Measurements from ENCODE around the gene ZC3H12D. TPM values are rescaled to one million over a fixed set of nuclear protein-coding genes. Genes with fewer than 3 reads are reported as not detected.

ZC3H12D gene
- total and polyA plus RNA-seq, 2 of the 13 experiments (the other 11 are each of a cell fraction or from before 2014, with no cell fraction given), result 1.2 to 2.7 TPM

DNA sequence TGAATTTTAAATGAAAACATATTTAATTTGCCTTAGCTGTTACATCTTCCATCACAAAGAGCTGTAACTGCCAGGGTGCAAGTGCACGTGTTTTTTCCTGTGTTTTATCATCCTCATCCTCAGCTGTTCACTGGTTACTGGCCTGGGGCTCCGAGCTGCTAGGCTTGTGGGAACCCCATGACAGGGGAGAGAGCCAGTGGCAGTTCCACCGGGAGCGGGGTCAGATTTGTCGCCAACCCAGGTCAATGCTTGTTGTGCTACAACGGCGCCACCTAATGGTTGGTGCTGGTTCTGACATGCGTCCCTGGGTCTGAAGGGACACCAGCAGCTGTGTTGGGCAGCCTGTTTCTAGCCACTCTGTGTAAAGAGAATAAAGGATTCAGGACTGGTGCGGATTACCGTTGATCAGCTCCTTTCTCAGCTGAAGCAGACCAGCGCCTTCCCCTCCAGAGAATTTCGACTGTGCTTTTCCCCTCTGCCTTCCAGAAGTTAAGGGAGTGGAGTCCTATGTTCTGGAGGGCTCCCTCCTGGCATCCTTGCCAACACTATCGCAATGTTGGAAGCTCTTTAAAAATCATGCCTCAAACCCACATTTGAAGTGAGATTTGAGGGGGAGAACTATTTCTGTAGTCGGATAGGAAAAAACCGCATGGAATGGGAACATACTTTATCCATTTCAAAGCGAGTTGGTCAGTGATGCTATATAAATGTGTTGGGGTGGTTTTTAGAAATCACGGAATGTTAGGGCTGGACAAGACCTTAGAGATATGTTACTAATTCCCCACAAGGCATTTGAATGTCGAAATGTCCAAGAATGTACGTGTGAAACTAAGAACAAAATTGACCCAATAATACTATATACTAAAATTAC lies 52.7 kb downstream of the ZC3H12D start (continued):
- TF ChIP-seq, protein P1, sequence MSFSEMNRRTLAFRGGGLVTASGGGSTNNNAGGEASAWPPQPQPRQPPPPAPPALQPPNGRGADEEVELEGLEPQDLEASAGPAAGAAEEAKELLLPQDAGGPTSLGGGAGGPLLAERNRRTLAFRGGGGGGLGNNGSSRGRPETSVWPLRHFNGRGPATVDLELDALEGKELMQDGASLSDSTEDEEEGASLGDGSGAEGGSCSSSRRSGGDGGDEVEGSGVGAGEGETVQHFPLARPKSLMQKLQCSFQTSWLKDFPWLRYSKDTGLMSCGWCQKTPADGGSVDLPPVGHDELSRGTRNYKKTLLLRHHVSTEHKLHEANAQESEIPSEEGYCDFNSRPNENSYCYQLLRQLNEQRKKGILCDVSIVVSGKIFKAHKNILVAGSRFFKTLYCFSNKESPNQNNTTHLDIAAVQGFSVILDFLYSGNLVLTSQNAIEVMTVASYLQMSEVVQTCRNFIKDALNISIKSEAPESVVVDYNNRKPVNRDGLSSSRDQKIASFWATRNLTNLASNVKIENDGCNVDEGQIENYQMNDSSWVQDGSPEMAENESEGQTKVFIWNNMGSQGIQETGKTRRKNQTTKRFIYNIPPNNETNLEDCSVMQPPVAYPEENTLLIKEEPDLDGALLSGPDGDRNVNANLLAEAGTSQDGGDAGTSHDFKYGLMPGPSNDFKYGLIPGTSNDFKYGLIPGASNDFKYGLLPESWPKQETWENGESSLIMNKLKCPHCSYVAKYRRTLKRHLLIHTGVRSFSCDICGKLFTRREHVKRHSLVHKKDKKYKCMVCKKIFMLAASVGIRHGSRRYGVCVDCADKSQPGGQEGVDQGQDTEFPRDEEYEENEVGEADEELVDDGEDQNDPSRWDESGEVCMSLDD (CRISPR knock-in tag; IDR thresholded peaks at IDR 0.05; ENCODE audit: borderline replicate concordance), result peak; percentile 66; the same call in 1 of the 2 replicates
- TF ChIP-seq, protein P2, sequence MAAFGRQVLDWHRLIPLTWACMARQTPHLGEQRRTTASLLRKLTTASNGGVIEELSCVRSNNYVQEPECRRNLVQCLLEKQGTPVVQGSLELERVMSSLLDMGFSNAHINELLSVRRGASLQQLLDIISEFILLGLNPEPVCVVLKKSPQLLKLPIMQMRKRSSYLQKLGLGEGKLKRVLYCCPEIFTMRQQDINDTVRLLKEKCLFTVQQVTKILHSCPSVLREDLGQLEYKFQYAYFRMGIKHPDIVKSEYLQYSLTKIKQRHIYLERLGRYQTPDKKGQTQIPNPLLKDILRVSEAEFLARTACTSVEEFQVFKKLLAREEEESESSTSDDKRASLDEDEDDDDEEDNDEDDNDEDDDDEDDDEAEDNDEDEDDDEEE (CRISPR knock-in tag; IDR thresholded peaks at IDR 0.05), result 0 out of 2 replicates have a peak, but pooled peaks have one; percentile 45
- TF ChIP-seq RXRA (CRISPR knock-in tag; IDR thresholded peaks at IDR 0.05) (peak; percentile 62), ARID2 (CRISPR knock-in tag; IDR thresholded peaks at IDR 0.05; ENCODE audit: borderline replicate concordance) (no peak), GABPB1 (CRISPR knock-in tag; IDR thresholded peaks at IDR 0.05) (peak; percentile 31; the same call in 1 of the 2 replicates), SRSF1 (optimal IDR thresholded peaks at IDR 0.05; ENCODE audit: low read depth, low read length) (no peak), NAIF1 (CRISPR knock-in tag; IDR thresholded peaks at IDR 0.05; ENCODE audit: borderline replicate concordance) (no peak), ZSCAN31 (CRISPR knock-in tag; IDR thresholded peaks at IDR 0.05; ENCODE audit: low read depth) (no peak), SMAD3 (CRISPR knock-in tag; IDR thresholded peaks at IDR 0.05) (peak; percentile 90), SPEN (CRISPR knock-in tag; IDR thresholded peaks at IDR 0.05; ENCODE audit: low read depth) (0 out of 2 replicates have a peak, but pooled peaks have one; percentile 37), NRL (CRISPR knock-in tag; IDR thresholded peaks at IDR 0.05; ENCODE audit: borderline replicate concordance) (peak; percentile 29; the same call in 1 of the 2 replicates), ZNF761 (CRISPR knock-in tag; conservative IDR thresholded peaks at IDR 0.05) (no peak), MBD4 (IDR thresholded peaks at IDR 0.05; ENCODE audit: borderline replicate concordance, low read length) (no peak), KLF9 (CRISPR knock-in tag; IDR thresholded peaks at IDR 0.05; ENCODE audit: low read depth) (no peak)
- TF ChIP-seq, protein P3, sequence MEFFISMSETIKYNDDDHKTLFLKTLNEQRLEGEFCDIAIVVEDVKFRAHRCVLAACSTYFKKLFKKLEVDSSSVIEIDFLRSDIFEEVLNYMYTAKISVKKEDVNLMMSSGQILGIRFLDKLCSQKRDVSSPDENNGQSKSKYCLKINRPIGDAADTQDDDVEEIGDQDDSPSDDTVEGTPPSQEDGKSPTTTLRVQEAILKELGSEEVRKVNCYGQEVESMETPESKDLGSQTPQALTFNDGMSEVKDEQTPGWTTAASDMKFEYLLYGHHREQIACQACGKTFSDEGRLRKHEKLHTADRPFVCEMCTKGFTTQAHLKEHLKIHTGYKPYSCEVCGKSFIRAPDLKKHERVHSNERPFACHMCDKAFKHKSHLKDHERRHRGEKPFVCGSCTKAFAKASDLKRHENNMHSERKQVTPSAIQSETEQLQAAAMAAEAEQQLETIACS (CRISPR knock-in tag; IDR thresholded peaks at IDR 0.05), result no peak
- TF ChIP-seq, protein P4, sequence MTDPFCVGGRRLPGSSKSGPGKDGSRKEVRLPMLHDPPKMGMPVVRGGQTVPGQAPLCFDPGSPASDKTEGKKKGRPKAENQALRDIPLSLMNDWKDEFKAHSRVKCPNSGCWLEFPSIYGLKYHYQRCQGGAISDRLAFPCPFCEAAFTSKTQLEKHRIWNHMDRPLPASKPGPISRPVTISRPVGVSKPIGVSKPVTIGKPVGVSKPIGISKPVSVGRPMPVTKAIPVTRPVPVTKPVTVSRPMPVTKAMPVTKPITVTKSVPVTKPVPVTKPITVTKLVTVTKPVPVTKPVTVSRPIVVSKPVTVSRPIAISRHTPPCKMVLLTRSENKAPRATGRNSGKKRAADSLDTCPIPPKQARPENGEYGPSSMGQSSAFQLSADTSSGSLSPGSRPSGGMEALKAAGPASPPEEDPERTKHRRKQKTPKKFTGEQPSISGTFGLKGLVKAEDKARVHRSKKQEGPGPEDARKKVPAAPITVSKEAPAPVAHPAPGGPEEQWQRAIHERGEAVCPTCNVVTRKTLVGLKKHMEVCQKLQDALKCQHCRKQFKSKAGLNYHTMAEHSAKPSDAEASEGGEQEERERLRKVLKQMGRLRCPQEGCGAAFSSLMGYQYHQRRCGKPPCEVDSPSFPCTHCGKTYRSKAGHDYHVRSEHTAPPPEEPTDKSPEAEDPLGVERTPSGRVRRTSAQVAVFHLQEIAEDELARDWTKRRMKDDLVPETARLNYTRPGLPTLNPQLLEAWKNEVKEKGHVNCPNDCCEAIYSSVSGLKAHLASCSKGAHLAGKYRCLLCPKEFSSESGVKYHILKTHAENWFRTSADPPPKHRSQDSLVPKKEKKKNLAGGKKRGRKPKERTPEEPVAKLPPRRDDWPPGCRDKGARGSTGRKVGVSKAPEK (CRISPR knock-in tag; IDR thresholded peaks at IDR 0.05; ENCODE audit: borderline replicate concordance), result peak; percentile 97; the same call in 1 of the 2 replicates
- TF ChIP-seq, protein P5, sequence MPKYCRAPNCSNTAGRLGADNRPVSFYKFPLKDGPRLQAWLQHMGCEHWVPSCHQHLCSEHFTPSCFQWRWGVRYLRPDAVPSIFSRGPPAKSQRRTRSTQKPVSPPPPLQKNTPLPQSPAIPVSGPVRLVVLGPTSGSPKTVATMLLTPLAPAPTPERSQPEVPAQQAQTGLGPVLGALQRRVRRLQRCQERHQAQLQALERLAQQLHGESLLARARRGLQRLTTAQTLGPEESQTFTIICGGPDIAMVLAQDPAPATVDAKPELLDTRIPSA (CRISPR knock-in tag; IDR thresholded peaks at IDR 0.05; ENCODE audit: borderline replicate concordance), result no peak
- TF ChIP-seq, protein P6, sequence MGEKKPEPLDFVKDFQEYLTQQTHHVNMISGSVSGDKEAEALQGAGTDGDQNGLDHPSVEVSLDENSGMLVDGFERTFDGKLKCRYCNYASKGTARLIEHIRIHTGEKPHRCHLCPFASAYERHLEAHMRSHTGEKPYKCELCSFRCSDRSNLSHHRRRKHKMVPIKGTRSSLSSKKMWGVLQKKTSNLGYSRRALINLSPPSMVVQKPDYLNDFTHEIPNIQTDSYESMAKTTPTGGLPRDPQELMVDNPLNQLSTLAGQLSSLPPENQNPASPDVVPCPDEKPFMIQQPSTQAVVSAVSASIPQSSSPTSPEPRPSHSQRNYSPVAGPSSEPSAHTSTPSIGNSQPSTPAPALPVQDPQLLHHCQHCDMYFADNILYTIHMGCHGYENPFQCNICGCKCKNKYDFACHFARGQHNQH (CRISPR knock-in tag; IDR thresholded peaks at IDR 0.05), result peak; percentile 85; the same call in 1 of the 2 replicates

Measured in HepG2 (cell line).